Measurements from ENCODE around the gene GNB3.

The GNB3 gene

DNA sequence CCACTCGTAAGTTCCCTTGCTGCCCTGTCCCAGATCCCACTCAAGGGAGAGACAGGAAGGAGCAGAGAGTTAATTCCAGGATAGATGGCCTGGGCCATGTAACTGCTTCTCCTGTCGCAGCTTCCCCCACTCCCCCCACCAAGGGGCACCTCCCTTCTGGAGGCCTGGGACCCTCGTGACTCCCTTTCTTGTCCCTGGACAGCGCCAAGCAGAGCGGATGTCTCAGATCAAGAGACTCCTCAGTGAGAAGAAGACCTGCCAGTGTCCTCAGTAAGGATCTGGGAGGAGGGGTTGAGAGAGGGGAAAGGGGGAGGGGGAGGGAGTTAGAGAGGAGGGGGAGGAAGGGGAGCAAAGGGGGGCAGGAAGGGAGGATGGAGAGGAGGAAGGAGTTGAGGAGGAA lies 22.1 kb upstream of the GNB3 start:
- H3K4me3 ChIP-seq (ENCODE audit: low read depth, low read length): no peak overlapping the region

DNA sequence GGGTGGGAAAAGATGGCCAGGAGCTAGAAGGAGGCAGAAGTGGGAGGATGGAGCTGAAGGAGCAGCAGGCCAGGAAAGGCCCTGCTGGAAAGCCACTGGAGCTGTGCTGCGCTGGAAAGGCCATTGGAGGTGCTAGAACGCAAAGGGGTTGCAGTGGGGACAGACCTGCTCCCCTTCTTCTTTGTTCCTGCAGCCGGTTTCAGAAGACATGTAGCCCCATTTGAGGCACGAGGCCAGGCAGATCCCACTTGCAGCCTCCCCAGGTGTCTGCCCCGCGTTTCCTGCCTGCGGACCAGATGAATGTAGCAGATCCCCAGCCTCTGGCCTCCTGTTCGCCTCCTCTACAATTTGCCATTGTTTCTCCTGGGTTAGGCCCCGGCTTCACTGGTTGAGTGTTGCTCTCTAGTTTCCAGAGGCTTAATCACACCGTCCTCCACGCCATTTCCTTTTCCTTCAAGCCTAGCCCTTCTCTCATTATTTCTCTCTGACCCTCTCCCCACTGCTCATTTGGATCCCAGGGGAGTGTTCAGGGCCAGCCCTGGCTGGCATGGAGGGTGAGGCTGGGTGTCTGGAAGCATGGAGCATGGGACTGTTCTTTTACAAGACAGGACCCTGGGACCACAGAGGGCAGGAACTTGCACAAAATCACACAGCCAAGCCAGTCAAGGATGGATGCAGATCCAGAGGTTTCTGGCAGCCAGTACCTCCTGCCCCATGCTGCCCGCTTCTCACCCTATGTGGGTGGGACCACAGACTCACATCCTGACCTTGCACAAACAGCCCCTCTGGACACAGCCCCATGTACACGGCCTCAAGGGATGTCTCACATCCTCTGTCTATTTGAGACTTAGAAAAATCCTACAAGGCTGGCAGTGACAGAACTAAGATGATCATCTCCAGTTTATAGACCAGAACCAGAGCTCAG lies 21.4 kb upstream of the GNB3 start:
- TF ChIP-seq, protein P1, sequence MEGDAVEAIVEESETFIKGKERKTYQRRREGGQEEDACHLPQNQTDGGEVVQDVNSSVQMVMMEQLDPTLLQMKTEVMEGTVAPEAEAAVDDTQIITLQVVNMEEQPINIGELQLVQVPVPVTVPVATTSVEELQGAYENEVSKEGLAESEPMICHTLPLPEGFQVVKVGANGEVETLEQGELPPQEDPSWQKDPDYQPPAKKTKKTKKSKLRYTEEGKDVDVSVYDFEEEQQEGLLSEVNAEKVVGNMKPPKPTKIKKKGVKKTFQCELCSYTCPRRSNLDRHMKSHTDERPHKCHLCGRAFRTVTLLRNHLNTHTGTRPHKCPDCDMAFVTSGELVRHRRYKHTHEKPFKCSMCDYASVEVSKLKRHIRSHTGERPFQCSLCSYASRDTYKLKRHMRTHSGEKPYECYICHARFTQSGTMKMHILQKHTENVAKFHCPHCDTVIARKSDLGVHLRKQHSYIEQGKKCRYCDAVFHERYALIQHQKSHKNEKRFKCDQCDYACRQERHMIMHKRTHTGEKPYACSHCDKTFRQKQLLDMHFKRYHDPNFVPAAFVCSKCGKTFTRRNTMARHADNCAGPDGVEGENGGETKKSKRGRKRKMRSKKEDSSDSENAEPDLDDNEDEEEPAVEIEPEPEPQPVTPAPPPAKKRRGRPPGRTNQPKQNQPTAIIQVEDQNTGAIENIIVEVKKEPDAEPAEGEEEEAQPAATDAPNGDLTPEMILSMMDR (IDR thresholded peaks at IDR 0.05; ENCODE audit: low read depth, low read length): no peak

More for the DNA sequence above, 22.1 kb upstream of the GNB3 start:
- TF ChIP-seq, protein P1 (IDR thresholded peaks at IDR 0.05; ENCODE audit: low read depth, low read length): no peak

DNA sequence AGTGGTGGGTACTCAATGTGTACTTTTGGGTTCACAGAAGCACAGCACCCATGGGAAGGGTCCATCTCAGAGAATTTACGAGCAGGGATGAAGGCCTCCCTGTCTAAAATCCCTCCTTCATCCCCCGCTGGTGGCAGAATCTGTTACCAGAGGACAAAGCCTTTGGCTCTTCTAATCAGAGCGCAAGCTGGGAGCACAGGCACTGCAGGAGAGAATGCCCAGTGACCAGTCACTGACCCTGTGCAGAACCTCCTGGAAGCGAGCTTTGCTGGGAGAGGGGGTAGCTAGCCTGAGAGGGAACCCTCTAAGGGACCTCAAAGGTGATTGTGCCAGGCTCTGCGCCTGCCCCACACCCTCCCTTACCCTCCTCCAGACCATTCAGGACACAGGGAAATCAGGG lies 20.6 kb upstream of the GNB3 start:
- TF ChIP-seq, protein P1 (IDR thresholded peaks at IDR 0.05; ENCODE audit: low read depth, low read length): no peak
- H3K4me3 ChIP-seq (ENCODE audit: low read depth, low read length): no peak overlapping the region

More for the DNA sequence above, 21.4 kb upstream of the GNB3 start:
- H3K4me3 ChIP-seq (ENCODE audit: low read depth, low read length): no peak overlapping the region

DNA sequence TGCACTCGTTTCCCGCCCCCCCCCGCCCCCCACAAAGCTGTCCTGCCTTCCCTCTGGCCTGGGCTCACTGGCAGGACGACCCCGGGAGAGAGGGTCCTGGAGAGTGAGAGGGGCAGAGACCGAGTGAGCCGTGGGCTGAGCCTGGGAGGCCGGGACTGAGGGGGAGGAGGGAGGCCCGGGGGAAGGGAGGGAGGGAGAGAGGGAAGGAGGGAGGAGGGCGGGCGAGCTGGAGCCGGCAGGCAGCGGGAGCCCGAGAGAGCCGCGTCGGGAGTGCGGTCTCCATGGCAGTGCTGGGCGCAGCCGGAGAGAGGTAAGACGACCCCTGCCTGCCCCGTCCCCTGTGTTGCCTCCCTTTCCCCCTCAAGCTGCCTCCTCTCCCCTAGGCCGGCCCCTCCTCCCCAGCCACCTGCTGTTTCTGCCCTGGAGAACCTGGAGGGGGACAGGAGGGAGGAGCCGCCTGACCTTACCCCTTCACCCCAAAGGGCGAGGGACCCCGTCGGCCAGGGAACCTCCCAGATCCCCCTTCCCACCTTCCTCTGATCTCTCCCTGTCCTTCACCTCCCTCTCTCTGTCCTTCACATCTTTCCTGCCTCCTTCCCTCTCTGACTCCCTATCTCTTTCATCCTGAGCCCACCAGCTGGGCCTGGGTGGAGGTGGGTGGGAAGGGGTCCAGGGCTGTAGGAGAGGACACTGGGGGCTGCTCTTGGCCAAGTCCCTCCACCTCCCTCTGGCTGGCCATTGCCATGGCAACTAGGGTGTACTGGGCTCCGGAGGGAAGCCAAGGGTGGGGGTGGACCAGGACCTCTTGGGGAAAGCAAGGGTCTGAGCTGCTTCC lies 18.9 kb upstream of the GNB3 start, which contains the start of gene GPR162:
Gene GPR162, plus strand, starts transcription at position 231 of the 835 bp plus-strand sequence. CDS start 2,078 bp downstream, outside the sequence.
- peak within 1 kb of the TSS; percentile 59 for H3K4me3 ChIP-seq (ENCODE audit: low read depth, low read length)
- TF ChIP-seq, protein P1 (IDR thresholded peaks at IDR 0.05; ENCODE audit: low read depth, low read length): no peak

DNA sequence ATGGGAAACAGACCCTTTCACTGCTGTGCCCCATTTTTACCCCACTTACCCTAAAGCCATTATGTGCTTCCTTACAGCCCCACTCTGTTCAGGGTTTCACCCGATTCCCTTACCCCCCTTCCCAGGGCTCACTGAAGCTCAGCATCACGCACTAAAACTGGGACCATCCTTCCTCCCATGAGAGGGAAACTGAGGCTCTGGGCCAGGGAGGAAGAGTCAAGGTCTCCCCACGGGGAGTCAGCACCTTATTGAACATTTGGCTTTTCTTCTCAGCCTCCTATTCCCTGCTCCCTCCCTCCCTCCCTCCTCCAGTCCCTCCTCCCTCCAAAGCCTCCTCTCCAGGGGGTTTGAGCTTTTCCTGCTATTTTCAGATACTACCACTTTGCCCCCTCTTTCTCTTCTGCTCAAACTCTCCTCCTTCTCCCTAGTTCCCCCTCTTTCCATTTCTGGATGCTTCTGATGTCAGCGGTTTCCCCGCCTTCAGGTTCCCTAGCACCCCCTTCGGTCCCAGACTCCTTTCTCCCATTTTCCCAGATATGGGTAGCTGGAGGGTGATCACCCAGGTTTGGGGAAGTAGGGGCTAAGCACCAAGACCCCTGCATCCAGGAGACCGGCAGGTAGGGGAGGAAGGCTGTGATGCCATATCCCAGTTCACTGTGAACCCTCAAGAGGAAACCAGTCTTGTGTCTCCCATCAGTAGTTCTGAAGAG lies 18.1 kb upstream of the GNB3 start:
- TF ChIP-seq, protein P1 (IDR thresholded peaks at IDR 0.05; ENCODE audit: low read depth, low read length): no peak
- peak overlapping the region; percentile 59 for H3K4me3 ChIP-seq (ENCODE audit: low read depth, low read length)

DNA sequence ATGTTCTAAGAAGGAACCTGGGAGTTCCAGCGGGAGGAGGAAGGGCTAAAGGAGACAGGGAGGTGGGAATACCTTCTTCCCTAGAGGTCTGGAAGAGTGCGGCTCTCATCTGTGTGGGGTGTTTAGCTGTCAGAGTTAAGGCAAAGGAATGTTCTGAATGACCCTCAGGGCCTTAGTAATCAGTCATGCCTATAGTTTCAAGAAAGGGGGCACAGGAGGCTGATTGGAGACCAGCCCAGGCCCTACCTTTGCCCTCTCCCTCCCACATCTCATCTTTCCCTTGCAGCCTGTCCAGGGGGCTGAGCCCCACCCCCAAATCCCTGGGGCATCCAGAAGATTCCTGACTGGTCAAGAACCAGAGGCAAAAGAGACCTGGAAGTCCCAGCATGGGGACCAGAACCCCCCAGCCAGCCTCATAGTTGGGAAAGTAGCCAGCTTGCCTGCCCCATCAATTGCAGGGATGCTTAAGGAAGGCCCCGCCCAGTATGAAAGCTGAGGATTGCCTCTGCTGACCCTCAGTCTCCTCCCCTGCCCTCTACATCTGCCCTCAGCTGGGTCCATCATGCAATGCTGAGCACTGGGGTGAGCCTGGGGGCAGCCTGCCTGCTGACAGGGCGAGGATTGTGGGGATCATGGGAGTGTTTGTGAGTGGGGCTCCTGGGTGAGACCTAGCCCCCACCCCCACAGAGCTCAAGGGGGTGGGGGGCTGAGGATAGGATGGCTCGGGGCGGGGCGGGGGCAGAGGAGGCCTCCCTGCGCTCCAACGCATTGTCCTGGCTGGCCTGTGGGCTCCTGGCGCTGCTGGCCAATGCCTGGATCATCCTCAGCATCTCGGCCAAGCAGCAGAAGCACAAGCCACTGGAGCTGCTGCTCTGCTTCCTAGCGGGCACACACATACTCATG lies 17.3 kb upstream of the GNB3 start:
- TF ChIP-seq, protein P1 (IDR thresholded peaks at IDR 0.05; ENCODE audit: low read depth, low read length): no peak

More for the DNA sequence above, 17.3 kb upstream of the GNB3 start:
- H3K4me3 ChIP-seq (ENCODE audit: low read depth, low read length): no peak overlapping the region
